Measurements from ENCODE around the gene MRPL11.
A peak's percentile ranks its signal among the peaks of the same experiment; 100 is the strongest.

The MRPL11 gene

DNA sequence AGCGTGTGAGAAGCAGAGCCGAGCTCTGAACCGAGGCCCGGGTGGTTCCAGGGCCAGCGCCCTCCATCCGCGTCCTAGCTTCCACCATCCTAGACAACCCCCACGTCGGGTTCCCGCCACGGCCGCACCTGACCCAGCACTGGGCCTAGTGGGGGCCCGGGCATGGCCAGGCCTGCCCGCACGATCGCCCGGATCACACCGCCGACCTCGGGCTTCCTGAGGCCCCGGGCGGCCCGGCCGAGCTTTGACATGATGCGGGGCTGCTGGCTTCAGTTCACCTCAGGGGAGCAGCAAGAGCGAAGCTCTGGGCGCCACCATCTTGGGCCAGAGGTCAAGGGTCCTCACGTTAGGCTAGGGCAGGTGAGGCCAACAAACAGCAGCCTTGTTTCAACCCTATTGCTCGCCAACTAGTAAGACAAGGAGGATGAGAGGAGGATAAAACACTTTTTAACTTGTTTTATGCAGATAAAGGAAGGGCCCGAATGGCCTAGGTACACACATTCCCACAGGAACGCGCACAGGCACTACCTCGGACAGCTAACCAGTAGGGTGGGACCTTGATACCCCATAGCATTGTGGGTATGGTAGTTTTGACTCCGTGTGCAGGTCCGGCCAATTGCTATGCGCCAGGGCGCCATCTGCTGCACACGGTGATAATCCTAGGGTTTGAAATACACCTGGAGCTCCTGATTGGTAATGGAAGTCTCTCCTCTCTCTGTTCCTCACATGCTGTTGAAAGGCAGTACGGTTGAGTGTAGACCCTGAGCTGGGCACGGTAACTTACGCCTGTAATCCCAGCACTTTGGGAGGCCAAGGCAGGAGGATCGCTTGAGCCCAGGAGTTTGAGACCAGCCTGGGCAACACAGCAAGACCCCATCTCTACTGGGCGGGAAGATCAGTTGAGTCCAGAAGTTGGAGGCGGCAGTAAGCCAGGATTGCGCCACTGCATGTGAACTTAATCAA lies at the start of gene MRPL11:
MRPL11 (minus strand) TSS at position 345 of the 963 bp plus-strand sequence; CDS start at position 251, 94 bp downstream.
- Histone ChIP-seq H3K27ac (peak within 1 kb of the TSS; percentile 37 to 96 (median 87)), H3K4me3 (peak within 1 kb of the TSS; percentile 69 to 98 (median 80))

DNA sequence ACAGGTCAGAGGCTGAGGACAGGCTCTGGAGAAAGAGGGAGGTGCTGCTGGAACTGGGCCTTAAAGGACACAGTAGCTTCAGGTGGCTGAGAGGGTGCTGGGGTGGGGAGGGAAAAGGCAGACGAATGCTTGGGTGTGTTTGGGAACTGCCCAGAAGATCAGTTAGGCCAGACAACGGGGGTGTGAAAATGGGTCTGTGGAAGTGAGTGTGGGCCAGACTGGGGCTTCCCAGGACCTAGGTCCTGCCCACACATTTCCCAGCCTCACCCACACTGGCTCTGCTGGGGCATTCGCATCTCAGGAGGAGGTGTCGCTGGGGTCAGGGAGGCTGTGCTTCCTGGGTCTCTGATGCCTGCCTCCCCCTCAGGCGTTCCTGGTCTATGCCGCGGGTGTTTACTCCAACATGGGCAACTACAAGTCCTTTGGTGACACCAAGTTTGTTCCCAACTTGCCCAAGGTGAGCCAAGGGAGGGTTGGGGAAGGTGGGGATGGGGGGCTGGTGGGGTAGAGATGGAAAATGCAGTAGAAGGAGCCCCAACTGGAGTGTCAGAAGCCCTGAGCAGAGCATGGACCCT lies 46.2 kb upstream of the MRPL11 start:
- no peak overlapping the region for H3K4me3 ChIP-seq
- no peak overlapping the region for H3K27ac ChIP-seq

DNA sequence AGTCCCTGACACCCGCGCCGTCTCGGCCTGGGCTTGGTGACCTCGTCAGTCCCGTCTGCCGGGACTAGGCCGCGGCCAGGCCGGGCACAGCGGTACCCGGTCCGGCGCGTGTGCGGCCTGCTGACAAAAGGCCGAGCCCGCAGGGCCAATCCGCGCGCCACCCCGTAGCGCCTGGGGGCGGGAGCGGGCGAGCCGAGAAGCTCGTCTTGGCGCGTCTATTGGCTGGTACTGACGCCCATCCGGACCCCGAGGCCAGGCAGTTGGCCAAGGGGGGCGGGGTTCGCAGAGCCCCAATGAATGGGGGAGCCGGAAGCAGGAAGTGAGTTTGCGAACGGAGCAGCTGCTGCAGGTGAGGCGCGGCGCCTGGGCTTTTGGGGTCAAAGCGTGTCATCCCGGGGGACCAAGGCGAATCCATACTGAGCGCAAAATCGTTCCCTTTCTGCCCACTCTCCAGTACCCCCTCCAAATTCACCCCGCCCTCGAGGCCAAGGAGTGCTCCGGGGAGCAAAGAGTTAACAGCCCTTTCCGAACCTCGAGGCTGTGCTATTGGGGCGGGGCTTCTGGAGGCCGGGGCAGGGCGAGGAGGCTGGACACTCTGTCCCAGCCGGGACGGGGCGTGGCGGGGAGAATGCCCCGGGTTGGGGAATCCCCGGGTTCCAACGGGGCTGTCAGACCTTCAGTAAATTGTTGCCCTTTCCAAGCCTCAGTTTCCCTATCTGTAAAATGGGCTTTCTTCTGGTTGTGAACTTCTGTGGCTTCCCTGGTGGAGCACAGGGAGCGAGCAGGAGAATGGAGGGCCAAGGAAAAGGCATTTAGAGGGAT lies 41.7 kb upstream of the MRPL11 start, which contains the start of gene DPP3:
DPP3 (plus strand) TSS at position 318 of the 822 bp plus-strand sequence. CDS start 1,767 bp downstream, outside the sequence.
- H3K27ac ChIP-seq = peak within 1 kb of the TSS; percentile 23 to 91 (median 87)
- peak within 1 kb of the TSS; percentile 52 to 76 (median 59) for H3K4me3 ChIP-seq

DNA sequence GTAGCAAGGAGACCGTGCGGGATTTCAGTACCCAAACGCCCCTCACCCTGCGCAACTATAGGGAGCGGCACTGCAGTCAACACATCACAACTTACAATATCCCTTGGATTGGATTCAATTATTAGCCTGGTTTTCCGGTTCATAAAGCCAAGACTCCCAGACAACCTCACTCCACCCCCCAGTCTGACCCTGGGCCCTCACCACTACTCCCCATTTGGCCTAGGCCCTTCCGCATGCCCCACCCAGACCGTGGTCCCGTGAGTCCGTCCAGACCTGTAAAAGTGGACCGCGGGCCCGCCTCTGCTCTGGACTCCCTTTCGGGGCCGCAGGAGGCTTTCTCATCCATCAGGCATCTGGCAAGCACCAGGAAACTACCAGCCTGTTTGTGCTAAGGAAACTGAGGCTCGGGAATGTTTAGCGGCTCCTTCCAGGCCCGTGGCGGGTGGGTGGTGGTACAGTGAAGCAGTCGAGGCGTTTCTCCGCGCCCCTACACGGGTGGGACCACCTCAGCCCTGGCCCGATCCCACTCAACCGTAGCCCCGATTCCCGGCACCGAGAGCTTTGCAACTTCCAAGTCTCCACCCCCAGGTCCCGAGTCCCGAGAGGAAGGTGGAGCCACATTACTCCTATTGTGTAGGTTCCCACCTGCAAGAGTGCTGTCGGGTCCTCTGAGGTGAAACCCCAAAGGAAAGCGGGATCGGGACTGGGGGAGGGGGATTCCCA lies 40.9 kb upstream of the MRPL11 start:
- peak overlapping the region; percentile 52 to 76 (median 59) for H3K4me3 ChIP-seq
- peak overlapping the region; percentile 23 to 91 (median 87) for H3K27ac ChIP-seq

DNA sequence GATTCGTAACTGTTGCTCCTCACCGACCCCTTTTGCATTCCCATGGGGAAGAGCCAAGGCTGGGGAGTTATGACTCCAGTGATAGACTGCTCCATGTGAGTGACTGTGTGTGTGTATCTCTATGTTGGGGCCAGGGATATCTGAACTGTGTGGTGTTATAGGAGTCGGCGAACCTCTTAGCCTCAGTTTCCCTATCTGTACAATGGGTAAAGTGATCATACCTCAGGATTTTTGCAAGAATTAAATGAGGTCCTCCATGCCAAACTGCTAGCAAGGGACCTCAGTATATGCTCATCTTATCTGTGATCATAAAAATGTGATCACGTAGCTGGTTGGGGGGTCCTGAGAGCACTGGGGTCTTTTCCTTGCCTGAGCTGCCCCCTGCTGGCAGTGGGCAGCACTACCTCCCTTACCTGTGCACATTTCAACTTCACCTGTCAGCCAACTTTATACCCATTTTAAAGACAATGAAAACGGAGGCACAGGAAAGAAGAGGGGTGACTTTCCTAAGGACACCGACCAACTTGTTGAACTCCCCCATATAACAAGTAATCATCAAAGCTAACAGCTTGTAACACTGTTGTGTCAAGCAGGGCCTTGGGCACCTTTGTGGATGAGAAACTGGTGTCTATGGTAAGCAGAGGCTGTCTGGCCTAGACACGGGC lies 40.2 kb upstream of the MRPL11 start:
- Histone ChIP-seq H3K27ac (peak overlapping the region in 16 of 21 experiments; percentile 83 to 91 (median 89)), H3K4me3 (peak overlapping the region; percentile 52 to 76 (median 59))

DNA sequence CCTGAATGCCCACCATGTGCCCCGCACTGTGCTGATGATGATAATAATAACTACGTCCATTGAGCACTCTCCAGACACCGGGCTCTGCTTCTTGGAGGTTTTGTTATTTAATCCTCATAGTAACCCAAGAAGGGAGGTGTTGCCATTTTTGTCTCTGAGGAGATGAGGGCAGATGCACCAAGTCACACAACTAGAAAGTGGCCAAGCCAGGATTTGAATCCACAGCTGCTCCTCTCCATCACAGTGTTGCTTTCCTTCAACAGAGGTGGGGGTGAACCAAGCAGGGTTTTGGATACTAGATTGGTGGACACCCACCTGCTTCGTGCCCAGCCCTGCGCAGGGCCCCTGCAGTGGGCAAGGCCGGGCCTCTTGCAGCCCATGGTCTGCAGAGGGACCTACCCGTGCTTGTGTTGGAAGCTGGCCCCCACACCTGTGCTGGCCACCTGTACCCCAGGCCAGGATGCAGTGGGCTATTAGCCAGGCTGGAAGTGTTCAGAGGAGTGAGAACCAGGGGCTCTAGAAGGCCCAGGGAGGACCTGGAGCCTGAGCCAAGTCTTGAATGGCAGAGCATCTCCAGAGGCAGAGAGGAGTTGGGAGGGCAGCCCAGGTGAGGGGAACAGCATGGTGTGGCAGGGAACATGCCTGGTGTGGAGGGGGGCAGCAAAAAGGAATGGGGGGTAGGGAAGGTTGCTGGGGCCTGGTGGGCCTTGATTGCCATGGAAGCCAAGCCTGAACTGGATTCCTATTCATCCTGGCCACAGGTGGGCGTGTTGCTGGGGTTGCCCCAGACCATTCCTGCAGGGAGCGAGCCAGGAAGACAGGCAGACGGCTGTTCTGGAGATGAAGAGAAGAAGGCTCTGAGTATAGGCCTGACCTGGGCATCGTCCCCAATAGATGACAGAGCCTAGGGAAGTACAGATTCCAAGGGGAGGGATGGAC lies 38.9 kb upstream of the MRPL11 start:
- H3K4me3 ChIP-seq = no peak overlapping the region
- no peak overlapping the region for H3K27ac ChIP-seq

DNA sequence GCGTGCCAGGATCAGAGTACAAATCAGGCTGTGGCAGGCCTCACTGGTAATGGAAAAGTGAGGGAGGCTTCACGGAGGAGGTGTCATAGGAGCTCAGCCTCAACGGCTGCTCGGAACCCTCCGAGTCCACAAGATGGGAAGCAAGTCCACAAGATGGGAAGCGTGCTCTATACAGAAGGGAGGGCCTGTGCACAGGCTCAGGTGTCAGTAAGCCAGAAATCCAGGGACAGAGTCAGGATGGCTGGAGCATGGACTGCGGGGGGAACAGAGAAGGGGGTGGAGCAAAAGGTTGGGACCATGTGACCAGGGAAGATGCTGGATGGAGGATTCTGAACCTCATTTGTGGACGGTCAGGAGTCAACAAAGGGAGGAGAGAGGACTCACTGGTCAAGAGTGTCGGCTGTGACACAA lies 38.2 kb upstream of the MRPL11 start:
- H3K27ac ChIP-seq = no peak overlapping the region
- H3K4me3 ChIP-seq = no peak overlapping the region

DNA sequence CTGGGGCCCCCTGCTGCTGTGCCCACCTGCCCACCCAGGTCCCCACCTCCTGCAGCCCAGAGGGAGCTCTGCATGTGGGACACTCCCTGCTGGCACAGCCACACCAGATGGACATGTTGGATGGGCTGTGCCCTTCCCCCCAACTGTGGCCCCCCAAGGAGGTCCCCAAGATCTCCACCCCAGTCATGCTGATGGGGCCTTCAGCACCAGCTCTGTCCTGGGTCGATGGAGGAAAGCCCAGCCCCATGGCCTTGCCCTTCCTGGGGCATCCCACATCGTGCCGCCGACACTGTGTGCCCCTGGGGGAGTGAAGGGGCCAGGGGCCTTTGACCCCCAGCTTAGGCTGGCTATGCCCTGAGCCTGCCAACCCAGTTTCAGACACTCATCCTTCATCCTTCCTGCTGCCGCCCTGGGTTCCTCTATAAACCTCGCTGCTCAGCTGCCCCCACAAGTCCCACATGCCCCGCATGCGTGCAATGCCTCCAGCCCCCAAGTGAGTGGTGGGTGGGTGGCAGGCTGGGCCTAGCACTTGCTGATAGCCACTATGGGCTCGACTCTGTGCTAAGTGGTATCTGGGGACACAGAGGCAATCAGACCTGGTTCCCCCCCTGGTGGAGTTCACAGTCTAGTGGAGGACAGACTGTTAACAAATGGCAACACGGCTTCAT lies 37.7 kb upstream of the MRPL11 start:
- no peak overlapping the region for H3K27ac ChIP-seq
- no peak overlapping the region for H3K4me3 ChIP-seq

DNA sequence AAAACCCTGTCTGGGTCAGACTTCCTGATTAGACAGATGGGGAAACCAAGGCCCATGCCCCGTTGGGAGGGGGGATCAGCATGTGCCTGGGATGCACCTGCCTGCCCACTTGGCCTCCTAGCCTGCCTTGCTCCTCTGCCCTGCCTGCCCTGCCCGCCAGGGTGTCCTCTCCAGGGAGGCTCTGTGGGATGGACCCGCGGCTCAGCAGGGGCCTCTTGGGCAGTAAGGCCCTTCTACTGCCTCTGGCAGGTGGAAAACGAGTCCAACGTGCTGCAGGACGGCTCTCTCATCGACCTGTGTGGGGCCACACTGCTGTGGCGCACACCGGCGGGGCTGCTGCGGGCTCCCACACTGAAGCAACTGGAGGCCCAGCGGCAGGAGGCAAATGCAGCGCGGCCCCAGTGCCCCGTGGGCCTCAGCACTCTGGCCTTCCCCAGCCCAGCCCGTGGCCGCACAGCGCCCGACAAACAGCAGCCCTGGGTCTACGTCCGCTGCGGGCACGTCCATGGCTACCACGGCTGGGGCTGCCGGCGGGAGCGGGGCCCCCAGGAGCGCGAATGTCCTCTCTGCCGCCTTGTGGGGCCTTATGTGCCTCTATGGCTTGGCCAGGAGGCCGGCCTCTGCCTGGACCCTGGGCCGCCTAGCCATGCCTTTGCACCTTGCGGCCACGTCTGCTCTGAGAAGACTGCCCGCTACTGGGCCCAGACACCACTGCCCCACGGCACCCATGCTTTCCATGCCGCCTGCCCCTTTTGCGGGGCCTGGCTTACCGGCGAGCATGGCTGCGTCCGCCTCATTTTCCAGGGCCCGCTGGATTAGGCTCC lies 36.9 kb upstream of the MRPL11 start:
- no peak overlapping the region for H3K4me3 ChIP-seq
- H3K27ac ChIP-seq = no peak overlapping the region

- Histone ChIP-seq H3K27ac (no peak overlapping the region), H3K4me3 (no peak overlapping the region)
Observed at GRCh38 chr11:66473608-66474515, 35.2 kb upstream of the MRPL11 start.

- Histone ChIP-seq H3K4me3 (no peak overlapping the region), H3K27ac (no peak overlapping the region)
Observed at GRCh38 chr11:66473167-66473566, 34.5 kb upstream of the MRPL11 start.

DNA sequence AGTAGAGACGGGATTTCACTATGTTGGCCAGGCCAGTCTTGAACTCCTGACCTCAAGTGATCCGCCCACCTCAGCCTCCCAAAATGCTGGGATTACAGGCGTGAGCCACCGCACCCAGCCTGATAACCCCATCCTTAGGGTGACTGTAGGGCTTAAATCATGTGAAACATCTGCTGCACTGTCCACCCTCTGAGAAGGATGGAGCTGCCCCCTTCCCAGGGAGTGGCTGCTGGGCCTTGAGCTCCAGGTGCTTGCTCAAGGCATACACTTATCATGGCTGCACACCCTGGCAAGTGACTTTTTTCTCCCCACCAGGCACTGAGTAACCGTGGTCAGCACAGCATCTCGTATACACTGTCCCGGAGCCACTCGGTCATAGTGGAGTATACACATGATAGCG lies 33.4 kb upstream of the MRPL11 start:
- Histone ChIP-seq H3K27ac (no peak overlapping the region), H3K4me3 (no peak overlapping the region)

DNA sequence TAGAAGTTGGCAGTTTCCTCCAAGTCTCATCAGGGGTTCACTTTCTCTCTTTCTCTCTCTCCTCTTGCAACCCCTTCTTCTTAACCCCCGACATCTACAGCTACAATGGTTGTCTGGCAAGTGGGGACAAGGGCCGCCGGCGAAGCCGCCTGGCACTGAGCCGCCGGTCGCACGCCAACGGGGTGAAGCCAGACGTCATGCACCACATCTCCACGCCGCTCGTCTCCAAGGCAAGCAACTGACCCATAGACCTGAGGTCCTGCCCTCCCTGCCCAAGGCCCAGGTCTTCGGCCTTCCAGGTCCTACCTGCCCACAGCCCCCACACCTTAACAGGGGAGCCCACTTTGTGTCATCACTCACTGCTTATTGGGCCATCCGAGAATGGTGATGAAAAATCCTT lies 32.5 kb upstream of the MRPL11 start:
- H3K4me3 ChIP-seq = no peak overlapping the region
- H3K27ac ChIP-seq = no peak overlapping the region

DNA sequence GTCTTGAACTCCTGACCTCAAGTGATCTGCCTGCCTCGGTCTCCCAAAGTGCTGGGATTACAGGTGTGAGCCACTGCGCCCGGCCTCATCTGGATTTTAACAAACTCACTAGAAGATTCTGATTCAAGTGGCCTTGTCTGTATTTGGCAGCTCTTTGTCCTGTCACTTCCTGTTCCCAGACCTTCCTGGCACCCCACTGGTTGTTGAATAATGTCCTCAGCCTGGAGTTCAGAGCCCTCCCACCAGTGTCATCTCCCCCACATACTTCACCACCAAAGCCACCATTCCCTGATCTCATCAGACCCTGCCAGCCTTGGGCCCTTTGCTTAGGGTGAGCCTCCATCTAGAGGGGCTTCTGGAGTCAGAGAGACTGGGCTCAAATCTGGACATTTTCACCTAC lies 31.4 kb upstream of the MRPL11 start:
- H3K27ac ChIP-seq = no peak overlapping the region
- H3K4me3 ChIP-seq = no peak overlapping the region

DNA sequence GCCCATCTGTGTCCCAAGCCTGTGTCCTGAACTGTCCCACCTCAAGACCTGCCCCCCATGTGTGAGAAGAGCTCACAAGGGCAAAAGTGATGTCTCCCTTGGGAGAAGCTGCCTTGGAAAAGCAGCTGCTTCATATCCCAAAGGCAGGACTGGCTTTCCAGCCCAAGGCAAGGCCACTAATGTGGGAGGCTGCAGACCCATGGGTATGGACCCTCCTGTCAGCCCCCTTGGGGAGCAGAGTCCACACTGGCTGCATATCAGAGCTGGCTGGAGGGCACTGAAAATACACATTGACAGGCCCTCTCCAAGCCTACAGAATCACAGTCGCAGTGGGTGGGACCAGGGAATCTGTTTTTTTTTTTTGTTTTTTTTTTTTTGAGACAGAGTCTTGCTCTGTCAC lies 30.8 kb upstream of the MRPL11 start:
- Histone ChIP-seq H3K4me3 (no peak overlapping the region), H3K27ac (no peak overlapping the region)

Measured in skin epidermis (tissue), 12 donors.